Pancreas (tissue), 10 donors: ENCODE results near the gene OR51B2. TPM values are rescaled to one million over a fixed set of nuclear protein-coding genes. Genes with fewer than 3 reads are reported as not detected.

Experiments used
- ATAC-seq, 4 donors: fragments of 200-7000 bp; cut with Tn5 transposase; one replicate each; pipeline versions ENCODE4 v1.8.0 to v1.9.1; 2020; ENCODE audit warnings: mild to moderate bottlenecking in 4 of 4, moderate library complexity in 4 of 4
- DNase-seq, 6 donors: peaks; one replicate each; pipeline ENCODE4 v3.0.0-alpha.2; 2020
- FAIRE-seq: peaks from 2 replicates; lab custom pipeline; 2012; peaks lifted over from hg19 to GRCh38; lab: Jason Lieb, UNC
- H3K27ac ChIP-seq, 4 donors: fragments of 200-600 bp; sonication (generic); 1 replicate in 3 of 4; 2 replicates in 1 of 4; pipeline versions ENCODE4 v1.5.0 to v1.8.0; 2020
- H3K27me3 ChIP-seq, 4 donors: fragments of 200-600 bp; one replicate each; pipeline ENCODE4 v1.8.0; 2021
- H3K36me3 ChIP-seq, 3 donors: fragments of 200-600 bp; sonication (generic) in 1 of 3; one replicate each; pipeline versions ENCODE4 v1.5.0 to v1.8.0; 2020 to 2021
- H3K4me1 ChIP-seq, 3 donors: fragments of 200-600 bp; one replicate each; pipeline ENCODE4 v1.8.0; 2021
- H3K4me3 ChIP-seq, 4 donors: fragments of 200-600 bp; sonication (generic) in 2 of 4; one replicate each; pipeline versions ENCODE4 v1.5.0 to v1.8.0; 2020 to 2021
- H3K9me3 ChIP-seq, 4 donors: fragments of 200-600 bp; one replicate each; pipeline ENCODE4 v1.8.0; 2021
- WGBS, 2 donors: extraction: QIAGEN DNeasy Blood & Tissue Kit; methylation state at CpG; one replicate each; pipeline ENCODE4 v1.1.7; 2013; 5-methylcytosine and 5-hydroxymethylcytosine counted together
- intact Hi-C, 3 donors: fragments of 100-400 bp; cut with DNase I; formaldehyde crosslinking; loops; one replicate each; pipeline versions ENCODE4 v1.11.1 to v1.14.2; 2022
- polyA plus RNA-seq, 2 donors: library from polyadenylated mRNA; stranded (reverse); fragments of 200-250 nt; gene quantifications; one replicate each; pipeline ENCODE4 v1.2.3, GENCODE V29; 2013
- total RNA-seq, 6 donors: library from RNA; stranded (reverse); fragmentation: NEBNext Ultra II Directional in 4 of 6; extraction: Animal tissue kit (Norgen Biotek cat#: 25700) in 4 of 6; gene quantifications; one replicate each; pipeline versions ENCODE4 v1.2.1 to v1.2.4, GENCODE V29; 2021 to 2023
- TF ChIP-seq, protein P1 (sequence below), 4 donors: fragments of 200-600 bp; sonication (generic) in 3 of 4; IDR thresholded peaks; one replicate each; pipeline versions ENCODE4 v1.5.0 to v1.8.0; 2021; ENCODE audit warnings: antibody characterized with exemption in 4 of 4
- donor health status: healthy with polysubstance abuse.
- donor health status: DM: no; HTN: no; CAD: no; lungs with moderate emphysema.
- donor health status: DM: no; HTN: no; CAD: no.
- donor health status: control.
- donor health status: control.
- donor health status: Bipolar disorder and iron deficiency.
- donor health status: DM: yes; HTN: yes; CAD: no.
- donor health status: DM: no; HTN: no; CAD: no.
- donor health status: DM: no; HTN: no; CAD: no.
- donor health status: DM: yes; HTN: yes; CAD: no.

Gene OR51B2
- total and polyA plus RNA-seq, 8 donors: not detected

DNA sequence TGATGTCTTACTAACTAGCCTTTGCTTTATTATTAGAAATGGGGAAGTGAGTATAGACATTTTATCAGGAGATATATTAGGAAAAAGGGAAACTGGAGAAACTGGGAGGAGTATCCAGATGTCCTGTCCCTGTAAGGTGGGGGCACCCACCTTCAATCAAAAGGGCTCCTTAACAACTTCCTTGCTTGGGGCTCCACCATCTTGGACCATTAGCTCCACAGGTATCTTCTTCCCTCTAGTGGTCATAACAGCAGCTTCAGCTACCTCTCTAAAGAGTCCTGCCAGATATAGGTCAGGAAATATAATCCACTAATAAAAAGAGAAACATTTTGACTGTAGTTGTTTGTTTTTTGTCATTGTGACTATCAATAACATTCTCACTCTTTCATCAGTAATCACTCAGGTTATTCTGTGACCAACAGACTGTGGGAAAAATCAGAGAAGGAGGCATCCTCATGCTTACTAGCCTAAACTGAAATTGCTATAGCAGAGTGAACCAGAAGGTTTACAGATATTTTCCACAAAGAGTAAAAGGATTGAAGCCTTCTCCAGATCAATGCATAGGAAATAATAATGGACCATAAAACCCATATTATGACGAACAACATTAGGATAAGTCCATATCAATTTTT is 32.8 kb downstream of the OR51B2 start:
- no peak for ATAC-seq

DNA sequence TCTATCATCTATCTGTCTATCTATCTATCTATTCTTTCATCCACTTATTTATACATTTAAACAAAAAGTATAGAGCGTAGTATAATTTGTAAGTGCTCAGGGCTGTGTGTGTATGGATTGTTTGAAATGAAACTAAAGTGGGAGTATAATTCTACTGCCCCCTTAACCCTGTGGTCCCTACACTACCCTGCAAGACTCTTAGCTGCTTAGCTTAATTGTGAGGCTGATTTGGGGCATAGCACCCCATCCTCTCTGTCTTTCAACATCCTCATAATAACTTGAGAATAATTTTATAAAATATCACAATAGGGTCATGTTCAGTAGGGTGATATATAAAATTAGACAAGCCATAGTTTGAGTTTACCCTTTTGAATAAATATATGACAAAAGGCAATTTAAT is 34.0 kb downstream of the OR51B2 start:
- 92 to 97% methylated on average over 1 of the region's 1 CpG for WGBS, 2 donors
- H3K9me3 ChIP-seq: no peaks in the 10 kb centered on the region
- ATAC-seq (no peak), FAIRE-seq (no peak), DNase-seq (no peak)
- H3K36me3 ChIP-seq: no peaks in the 10 kb centered on the region
- no peak overlapping the region for H3K27ac ChIP-seq
- H3K4me1 ChIP-seq: no peaks in the 10 kb centered on the region
- H3K4me3 ChIP-seq: no peak overlapping the region
- TF ChIP-seq, protein P1, sequence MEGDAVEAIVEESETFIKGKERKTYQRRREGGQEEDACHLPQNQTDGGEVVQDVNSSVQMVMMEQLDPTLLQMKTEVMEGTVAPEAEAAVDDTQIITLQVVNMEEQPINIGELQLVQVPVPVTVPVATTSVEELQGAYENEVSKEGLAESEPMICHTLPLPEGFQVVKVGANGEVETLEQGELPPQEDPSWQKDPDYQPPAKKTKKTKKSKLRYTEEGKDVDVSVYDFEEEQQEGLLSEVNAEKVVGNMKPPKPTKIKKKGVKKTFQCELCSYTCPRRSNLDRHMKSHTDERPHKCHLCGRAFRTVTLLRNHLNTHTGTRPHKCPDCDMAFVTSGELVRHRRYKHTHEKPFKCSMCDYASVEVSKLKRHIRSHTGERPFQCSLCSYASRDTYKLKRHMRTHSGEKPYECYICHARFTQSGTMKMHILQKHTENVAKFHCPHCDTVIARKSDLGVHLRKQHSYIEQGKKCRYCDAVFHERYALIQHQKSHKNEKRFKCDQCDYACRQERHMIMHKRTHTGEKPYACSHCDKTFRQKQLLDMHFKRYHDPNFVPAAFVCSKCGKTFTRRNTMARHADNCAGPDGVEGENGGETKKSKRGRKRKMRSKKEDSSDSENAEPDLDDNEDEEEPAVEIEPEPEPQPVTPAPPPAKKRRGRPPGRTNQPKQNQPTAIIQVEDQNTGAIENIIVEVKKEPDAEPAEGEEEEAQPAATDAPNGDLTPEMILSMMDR (IDR thresholded peaks at IDR 0.05): no peak
- no peaks in the 10 kb centered on the region for H3K27me3 ChIP-seq
- intact Hi-C loops: no loop called here

More for the DNA sequence above, 32.8 kb downstream of the OR51B2 start:
- intact Hi-C loops: no loop called here
- H3K27ac ChIP-seq: no peak overlapping the region
- H3K36me3 ChIP-seq: no peaks in the 10 kb centered on the region
- no peaks in the 10 kb centered on the region for H3K27me3 ChIP-seq
- no peaks in the 10 kb centered on the region for H3K9me3 ChIP-seq
- WGBS, 2 donors: 60 to 73% methylated on average over 1 of the region's 1 CpG
- H3K4me1 ChIP-seq: no peaks in the 10 kb centered on the region
- no peak for FAIRE-seq
- DNase-seq: no peak
- TF ChIP-seq, protein P1 (IDR thresholded peaks at IDR 0.05): no peak
- H3K4me3 ChIP-seq: no peak overlapping the region

DNA sequence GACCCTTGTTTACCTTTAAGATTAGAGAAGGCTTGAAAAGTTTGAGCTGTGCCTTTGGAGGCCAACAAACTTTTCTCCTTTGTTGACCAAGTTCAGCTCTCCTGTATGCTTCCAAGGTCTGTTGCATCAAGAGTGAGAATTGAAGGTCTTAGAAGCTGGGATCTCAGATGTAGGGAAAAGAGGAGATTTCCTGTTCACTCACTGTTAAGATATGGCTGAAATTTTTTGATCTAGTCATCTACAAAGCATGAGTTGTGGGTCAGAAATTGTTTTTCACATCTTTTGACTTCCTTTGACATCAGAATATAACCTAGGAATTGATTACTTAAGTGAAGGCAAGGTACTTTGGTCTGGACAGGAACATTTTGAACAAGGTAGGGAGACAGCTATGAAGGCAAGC is 34.4 kb downstream of the OR51B2 start:
- ATAC-seq (no peak), FAIRE-seq (no peak), DNase-seq (no peak)
- intact Hi-C loops: no loop called here
- Histone ChIP-seq H3K27me3 (no peaks in the 10 kb centered on the region), H3K4me1 (no peaks in the 10 kb centered on the region), H3K36me3 (no peaks in the 10 kb centered on the region), H3K4me3 (no peak overlapping the region), H3K27ac (no peak overlapping the region), H3K9me3 (no peaks in the 10 kb centered on the region)
- TF ChIP-seq, protein P1 (IDR thresholded peaks at IDR 0.05): no peak

DNA sequence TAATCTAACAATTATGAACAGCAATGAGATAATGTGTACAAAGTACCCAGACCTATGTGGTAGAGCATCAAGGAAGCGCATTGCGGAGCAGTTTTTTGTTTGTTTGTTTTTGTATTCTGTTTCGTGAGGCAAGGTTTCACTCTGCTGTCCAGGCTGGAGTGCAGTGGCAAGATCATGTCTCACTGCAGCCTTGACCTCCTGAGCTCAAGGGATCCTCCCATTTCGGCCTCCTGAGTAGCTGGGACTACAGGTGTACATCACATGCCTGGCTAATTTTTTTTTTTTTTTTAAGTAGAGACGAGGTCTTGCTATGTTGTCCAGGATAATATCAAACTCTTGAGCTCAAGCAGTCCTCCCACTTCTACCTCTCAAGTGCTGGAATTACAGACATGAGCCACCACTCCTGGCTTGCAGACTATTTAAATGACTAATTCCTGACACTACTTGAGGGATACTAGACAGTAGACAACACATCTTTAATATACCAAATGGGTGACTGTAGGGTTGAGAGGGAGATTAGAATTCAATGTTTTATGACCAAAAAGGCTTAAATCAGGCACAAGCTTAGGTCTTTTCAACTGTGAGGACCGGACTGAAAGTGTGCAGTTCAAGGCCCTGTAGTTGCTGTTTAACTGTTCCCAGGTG is 35.1 kb downstream of the OR51B2 start:
- ATAC-seq (no peak), FAIRE-seq (no peak), DNase-seq (no peak)
- Histone ChIP-seq H3K9me3 (no peaks in the 10 kb centered on the region), H3K4me3 (no peak overlapping the region), H3K27ac (no peak overlapping the region), H3K4me1 (no peaks in the 10 kb centered on the region), H3K36me3 (no peaks in the 10 kb centered on the region), H3K27me3 (no peaks in the 10 kb centered on the region)
- TF ChIP-seq, protein P1 (IDR thresholded peaks at IDR 0.05): no peak
- 69 to 72% methylated on average over 6 of the region's 6 CpGs for WGBS, 2 donors
- intact Hi-C loops: no loop called here
